KG1 (cell line): Measurements from ENCODE around the gene PPP6C.
"Not testable (repeated sequence)": the region's sequence is repeated elsewhere in the genome, so short reads cannot be mapped to it uniquely, and the experiment has no call there.

Experiments
- DNase-seq: peaks from one replicate; lab custom pipeline; 2025; lab: John Stamatoyannopoulos, UW

PPP6C gene

GRCh38 chr9:125141751-125142150 lies 47.9 kb downstream of the PPP6C start:
- DNase-seq: no peak

GRCh38 chr9:125141251-125141650 lies 48.4 kb downstream of the PPP6C start:
- no peak for DNase-seq

GRCh38 chr9:125140576-125140975 lies 49.0 kb downstream of the PPP6C start:
- no peak for DNase-seq

GRCh38 chr9:125137200-125137599 lies 52.4 kb downstream of the PPP6C start:
- DNase-seq: no peak

GRCh38 chr9:125134976-125135375 lies 54.6 kb downstream of the PPP6C start:
- no peak for DNase-seq

- DNase-seq: no peak
These were observed 55.9 kb downstream of the PPP6C start for GRCh38 chr9:125133403-125134329.

- no peak for DNase-seq
These were observed 57.8 kb downstream of the PPP6C start for GRCh38 chr9:125131778-125132177.

GRCh38 chr9:125126019-125126746 lies 63.4 kb downstream of the PPP6C start:
- DNase-seq: peak; percentile 65

- DNase-seq: no peak
These were observed 64.1 kb downstream of the PPP6C start for GRCh38 chr9:125125523-125125922.

GRCh38 chr9:125121146-125121545 lies 68.5 kb downstream of the PPP6C start:
- DNase-seq: no peak

- no peak for DNase-seq
These were observed 69.8 kb downstream of the PPP6C start for GRCh38 chr9:125119643-125120286.

GRCh38 chr9:125118696-125119095 lies 70.9 kb downstream of the PPP6C start:
- not testable (repeated sequence) for DNase-seq

- not testable (repeated sequence) for DNase-seq
These were observed 75.1 kb downstream of the PPP6C start for GRCh38 chr9:125114503-125114902.

GRCh38 chr9:125110464-125110863 lies 79.1 kb downstream of the PPP6C start:
- no peak for DNase-seq

- DNase-seq: not testable (repeated sequence)
These were observed 81.1 kb downstream of the PPP6C start for GRCh38 chr9:125108541-125108940.

GRCh38 chr9:125106285-125106893 lies 83.2 kb downstream of the PPP6C start:
- no peak for DNase-seq

GRCh38 chr9:125103770-125104460 lies 85.7 kb downstream of the PPP6C start:
- no peak for DNase-seq

- no peak for DNase-seq
These were observed 86.6 kb downstream of the PPP6C start for GRCh38 chr9:125103021-125103420.

- no peak for DNase-seq
These were observed 88.8 kb downstream of the PPP6C start for GRCh38 chr9:125100822-125101221.

GRCh38 chr9:125099816-125100215 lies 89.8 kb downstream of the PPP6C start:
- no peak for DNase-seq
